HG03280 (cell line): ENCODE measurements around the gene PLEKHA6.
"Not testable (repeated sequence)": the region's sequence is repeated elsewhere in the genome, so short reads cannot be mapped to it uniquely, and the experiment has no call there.

ENCODE experiments used
- ATAC-seq: cut with Tn5 transposase; IDR thresholded peaks from one replicate; pipeline ENCODE4 v1.9.1; 2021; ENCODE audit warnings: mild to moderate bottlenecking, moderate library complexity; ENCODE audit not compliant: unreplicated experiment

PLEKHA6 gene

DNA sequence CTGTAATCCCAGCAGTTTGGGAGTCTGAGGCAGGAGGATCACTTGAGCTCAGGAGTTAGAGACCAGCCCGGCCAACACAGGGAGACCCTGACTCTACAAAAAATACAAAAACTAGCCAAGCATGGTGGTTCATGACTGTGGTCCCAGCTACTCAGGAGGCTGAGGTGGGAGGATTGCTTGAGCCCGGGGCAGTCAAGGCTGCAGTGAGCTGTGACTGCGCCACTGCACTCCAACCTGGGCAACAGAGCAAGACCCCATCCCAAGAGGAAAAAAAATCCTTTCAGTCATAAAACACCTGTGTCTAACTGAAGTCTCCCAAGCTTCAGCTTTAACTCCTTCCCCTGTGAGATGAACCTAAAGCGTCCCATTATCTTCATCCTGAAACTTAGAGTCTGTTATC lies 112.9 kb downstream of the PLEKHA6 start:
- no peak for ATAC-seq

DNA sequence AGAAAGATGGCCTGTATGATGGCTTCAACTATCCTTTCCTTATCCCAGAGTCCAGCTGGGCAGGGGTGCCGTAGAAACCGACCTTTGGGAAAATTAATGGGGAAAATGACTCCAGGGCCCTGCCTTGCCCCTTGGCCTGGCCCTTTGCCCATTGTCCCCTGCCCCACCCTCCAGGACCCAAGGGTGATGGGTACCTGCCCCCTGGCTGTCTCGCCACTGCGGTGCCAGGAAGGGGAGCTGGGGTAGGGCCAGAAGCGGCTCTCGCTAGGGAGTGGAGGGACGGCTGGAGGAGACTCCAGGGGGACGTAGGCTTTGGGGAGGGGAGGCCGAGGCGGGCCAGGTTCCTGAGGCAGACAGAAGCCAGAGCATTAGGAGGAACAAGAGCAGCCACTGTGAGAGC lies 116.8 kb downstream of the PLEKHA6 start:
- no peak for ATAC-seq

DNA sequence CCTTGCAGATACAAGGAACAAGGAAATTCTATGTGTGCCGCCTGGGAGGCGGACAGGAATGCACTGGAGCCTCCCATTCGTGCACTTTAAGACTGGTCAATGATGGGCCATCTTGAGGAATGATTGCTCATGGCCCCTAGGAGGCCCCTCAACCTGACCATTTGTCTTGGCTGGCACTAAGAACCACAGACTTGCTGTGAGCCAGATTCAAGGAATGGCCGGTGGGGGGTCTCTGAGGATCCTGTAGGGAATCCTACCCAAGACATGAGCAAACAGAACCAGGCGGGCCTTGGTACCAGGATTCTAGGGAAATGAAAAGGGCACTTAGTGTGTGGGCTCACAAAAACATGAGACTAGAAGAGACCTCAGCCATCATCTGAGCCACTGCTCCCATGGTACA lies 117.8 kb downstream of the PLEKHA6 start:
- ATAC-seq, result no peak

DNA sequence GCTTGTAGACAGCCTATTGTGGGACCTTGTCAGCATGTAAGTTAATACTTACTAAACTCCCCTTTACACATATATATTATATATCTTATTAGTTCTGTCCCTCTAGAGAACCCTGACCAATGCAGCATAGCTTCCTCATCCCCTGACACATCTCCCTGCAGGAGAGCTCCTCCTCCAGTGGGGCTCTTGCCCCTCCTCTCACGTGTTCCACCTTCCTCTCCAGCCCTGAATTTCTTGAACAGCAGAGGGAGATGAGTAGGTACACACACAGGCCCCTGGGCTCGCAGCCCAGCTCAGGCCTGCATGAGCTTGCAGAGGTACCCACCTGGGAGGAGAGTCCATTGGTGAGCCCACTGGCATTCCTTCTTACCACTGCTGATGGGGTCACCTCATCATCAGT lies 118.7 kb downstream of the PLEKHA6 start:
- ATAC-seq, result no peak

DNA sequence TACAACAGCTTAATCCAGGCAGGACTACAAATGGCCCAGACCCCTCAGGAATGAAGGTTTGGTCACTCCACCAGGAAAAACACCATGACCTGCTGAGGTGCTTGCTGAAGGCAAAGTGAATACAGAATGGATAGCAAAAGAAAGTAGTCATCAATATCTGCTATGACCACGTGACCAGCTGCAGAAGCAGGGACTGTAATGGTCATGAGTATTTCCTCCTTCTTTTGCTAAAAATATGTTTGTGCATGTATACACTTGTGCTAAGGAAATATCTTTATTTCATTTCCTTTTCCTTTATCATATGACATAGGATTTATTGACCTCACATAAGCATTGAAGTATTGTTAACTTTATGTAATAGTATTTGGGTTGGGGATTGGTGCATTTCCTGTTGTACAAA lies 119.5 kb downstream of the PLEKHA6 start:
- no peak for ATAC-seq

DNA sequence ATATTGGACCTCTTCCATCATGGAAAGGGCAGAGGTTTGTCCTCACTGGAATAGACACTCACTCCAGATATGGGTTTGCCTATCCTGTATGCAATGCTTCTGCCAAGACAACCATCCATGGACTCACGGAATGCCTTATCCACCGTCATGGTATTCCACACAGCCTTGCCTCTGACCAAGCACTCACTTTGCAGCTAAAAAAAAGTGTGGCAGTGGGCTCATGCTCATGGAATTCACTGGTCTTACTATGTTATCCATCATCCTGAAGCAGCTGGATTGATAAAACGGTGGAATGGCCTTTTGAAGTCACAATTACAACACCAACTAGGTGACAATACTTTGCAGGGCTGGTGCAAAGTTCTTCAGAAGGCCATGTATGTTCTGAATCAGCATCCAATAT lies 120.3 kb downstream of the PLEKHA6 start:
- not testable (repeated sequence) for ATAC-seq

DNA sequence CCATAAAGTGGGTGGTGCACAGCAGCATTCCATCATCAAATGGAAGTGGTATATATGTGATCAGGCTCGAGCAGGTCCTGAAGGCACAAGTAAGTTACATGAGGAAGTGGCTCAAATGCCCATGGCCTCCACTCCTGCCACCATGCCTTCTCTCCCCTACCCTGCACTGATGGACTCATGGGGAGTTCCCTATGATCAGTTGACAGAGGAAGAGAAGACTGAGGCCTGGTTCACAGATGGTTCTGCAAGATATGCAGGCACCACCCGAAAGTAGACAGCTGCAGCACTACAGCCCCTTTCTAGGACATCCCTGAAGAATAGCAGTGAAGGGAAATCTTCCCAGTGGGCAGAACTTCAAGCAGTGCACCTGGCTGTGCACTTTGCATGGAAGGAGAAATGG lies 121.2 kb downstream of the PLEKHA6 start:
- ATAC-seq, result not testable (repeated sequence)

DNA sequence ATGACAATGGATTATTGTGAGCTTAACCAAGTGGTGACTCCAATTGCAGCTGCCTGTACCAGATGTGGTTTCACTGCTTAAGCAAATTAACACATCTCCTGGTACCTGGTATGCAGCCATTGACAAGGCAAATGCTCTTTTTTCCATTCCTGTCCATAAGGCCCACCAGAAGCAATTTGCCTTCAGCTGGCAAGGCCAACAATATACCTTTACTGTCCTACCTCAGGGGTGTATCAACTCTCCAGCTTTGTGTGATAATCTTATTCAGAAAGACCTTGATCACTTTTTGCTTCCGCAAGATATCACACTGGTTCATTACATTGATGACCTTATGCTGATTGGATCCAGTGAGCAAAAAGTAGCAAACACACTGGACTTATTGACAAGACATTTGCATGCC lies 122.2 kb downstream of the PLEKHA6 start:
- not testable (repeated sequence) for ATAC-seq

DNA sequence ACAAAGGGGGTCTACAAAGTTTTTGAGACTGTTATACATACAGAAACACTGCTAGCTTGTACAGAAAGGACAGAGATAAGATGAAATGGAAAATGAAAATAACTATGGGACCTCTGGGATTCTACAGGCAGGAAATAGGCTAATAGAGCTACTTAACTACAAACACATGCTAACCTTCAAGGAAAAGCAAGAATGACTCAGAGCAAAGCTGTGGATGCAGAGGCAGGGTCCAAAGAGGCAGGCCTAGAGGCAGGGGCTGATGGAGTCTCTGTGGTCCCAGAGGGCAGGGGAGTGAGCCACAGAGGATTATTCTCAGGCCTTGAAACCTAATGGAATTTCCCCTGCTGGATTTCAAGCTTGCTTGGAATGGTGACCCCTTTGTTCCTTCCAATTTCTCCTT lies 127.2 kb downstream of the PLEKHA6 start:
- ATAC-seq, result no peak

DNA sequence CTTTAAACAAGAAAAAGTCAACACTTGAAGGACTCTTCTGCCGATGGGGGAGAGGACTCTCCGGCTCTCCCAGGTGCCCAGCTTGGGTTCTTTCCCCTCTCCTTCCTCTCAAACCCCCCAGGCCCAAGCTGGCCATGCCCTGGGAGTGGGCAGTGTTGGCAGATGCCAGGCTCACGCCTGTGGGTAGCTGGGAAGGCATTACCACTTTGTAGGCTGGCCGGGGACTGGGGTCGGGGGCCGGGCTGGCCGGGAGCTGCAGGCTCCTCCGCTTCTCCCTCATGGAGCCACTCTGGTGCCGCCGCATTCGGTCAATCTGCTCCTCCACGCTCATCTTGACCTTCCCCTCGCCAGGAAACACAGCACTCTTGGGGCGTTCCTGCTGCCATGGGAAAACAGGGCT lies 129.5 kb downstream of the PLEKHA6 start:
- ATAC-seq, result no peak

DNA sequence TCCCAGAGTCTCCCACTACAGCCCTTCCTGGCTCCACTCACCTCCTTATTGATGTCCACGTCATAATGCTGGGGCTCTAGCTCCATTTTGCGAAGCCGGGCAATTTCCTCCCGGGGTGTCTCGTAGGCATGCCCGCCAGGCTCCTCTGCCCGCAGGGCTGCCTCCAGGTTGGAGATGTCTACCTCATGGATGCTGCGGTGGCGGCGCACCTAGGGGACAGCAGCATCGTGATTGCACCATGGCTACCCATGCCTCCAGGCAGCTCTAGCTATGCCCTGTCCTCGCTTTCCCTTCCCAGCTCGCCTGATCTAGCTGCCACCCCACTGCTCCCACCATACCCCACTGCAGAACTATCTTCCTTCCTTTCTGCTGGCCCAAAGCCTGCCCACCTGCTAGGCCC lies 130.8 kb downstream of the PLEKHA6 start:
- no peak for ATAC-seq

DNA sequence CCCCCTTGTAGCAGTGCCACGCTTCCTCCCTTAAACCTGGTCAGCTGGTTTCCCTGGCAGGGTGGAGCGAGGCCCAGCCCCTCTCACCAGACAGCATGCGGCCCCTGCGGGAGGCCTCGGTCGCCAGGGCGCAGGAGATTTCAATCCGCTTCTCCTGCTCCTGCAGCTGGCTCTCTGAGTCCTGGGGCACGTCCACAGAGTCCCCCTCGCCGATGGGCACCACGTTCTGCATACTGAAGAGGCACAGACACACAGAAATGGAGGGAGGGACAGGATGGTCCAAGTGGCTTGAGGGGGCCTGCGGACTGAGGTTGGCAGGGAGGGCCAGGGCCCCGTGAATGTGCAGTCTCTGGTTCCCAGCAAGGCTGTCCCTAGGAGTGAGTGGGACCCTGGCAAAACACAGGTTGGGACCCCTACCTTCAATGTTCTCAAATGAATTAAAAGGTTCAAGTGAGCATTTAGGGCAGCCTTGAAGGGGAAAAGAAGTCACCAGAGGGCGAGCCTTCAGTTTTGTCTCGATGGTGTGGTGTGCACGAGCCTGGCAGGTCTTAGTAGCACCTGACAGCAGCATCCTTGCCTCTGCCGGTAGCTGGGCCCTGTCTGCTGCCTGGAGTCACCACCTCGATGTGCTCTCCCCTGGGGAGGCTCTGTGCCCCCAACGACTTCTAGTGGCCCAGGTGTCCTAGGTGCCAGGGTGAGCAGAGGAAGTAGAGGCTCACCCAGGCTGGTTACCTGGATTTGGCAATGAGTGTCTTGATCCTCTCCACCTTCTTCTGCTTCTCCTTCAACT lies 131.5 kb downstream of the PLEKHA6 start:
- no peak for ATAC-seq

DNA sequence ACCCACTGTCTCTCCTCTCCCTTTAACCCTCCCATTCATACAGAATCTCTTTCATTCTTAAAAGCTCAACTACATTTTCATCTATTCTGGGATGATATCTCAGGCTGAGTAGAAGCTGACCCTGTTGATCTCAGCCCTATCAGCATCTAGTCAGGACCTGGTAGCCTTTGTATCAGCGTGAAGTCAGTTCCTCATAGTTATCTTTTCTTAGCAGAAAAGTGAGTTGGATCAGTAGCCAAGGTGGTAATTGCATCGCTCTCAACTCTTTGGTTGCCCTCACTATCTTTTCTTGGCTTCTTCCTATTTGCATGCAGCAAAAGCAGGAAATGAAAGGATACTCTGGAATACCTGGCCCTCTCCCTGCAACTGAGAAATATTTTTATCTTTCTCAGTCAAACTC lies 132.4 kb downstream of the PLEKHA6 start:
- ATAC-seq, result no peak

DNA sequence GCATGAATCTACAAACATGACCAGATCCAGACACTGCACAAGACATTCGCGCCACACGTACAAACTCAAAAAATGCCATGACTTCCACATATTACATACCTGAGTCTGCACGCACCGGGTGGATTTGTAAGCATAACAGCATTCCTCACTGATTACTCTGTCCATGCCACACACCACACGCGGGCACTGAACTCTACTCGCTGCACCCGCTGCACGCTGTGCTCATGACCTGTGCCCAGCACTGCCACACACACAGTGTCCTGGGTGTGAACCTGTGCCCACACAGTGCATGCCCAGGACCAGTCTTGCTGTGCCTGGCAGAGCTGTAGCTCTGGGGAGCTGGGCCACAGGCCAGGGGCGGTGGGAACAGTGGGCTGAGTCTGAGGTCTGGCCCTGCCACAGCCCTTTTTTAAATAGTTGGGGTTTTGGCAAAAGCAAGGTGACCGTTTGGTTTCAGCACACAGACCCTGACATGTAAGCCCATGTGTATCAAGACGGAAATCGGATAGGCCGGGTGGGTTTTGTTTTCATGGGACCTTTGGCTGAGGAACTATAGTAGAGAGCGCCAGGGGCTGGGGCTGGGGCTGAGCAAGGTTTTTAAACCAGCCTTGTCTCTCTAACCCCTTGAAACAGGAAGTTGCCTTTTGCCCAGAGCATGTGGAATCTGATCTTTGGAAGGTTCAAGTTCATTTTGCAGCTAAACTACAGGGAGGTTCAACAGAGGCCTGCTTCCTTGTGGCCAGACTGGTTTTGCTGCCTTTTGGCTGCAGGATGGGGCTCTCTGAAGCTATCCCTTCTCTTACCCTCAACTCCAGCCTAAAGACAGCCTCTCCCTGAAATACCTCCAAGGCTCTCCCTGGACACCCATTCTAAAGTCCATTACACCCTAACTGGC lies 133.6 kb downstream of the PLEKHA6 start:
- no peak for ATAC-seq

DNA sequence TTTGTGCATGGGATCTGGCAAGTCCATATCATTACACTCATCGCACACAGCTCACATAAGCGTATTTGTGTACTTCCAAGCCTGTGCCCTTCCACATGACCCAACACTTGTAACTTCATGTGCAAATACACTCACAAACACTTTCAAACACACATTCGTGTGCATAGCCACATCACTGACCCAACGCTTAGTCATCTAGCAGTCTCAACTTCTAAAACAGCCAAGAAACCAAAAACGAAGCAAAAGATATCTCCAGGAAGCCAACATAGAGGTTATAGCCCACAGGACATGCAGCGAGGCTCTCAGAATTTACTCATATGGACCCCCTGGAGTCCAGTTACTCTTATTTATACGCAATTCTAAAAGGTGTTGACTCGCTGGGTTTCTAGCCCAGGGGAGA lies 135.1 kb downstream of the PLEKHA6 start:
- ATAC-seq, result no peak

DNA sequence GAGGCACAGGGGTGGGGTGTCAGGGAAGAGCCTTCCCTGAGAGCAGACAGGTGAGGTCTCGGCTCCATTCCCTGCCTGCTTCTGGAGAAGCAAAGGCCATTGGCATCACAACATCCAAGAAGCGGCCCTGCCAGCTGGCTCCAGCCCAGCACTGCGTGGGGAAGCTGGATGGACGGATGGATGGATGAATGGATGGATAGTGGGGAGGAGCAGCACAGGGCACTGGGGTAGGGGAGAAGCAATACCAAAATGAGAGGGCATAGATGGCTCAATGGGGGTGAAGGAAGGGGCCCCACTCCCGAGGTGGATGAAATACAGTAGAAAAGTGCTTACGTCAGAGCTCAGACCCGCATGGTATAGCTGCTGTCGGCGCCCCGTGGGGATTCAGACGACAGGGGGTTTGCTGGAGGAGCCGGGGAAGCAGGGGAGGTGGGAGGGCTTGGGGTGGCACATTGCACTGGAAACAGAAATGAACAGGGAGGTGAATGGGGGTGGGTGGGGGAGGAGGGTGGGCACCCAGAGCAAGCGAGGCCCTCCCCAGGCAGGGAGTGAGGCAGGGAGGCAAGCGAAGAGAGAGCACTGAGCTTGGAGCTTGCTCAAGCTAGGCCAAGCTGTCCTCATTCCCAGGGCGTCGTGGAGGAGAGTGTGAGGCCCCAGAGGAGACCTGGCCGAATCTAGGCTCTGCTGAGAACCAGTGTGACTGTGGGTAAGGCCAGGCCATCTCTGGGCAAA lies 136.4 kb downstream of the PLEKHA6 start:
- no peak for ATAC-seq

DNA sequence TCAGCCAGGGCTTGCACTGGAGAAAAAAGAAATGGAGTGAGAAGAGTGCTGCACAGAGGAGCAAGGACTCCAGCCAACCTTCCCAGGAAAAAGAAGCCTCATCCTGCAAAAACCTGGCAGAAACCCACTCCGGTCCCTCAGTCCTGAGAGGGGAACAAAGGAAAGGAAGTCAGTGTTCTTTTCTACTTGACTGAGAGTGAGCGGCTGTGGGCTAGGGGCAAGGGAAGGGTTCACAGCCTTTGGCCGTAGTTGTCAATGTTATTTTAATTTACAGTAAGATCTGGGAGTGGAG lies 137.0 kb downstream of the PLEKHA6 start:
- no peak for ATAC-seq

DNA sequence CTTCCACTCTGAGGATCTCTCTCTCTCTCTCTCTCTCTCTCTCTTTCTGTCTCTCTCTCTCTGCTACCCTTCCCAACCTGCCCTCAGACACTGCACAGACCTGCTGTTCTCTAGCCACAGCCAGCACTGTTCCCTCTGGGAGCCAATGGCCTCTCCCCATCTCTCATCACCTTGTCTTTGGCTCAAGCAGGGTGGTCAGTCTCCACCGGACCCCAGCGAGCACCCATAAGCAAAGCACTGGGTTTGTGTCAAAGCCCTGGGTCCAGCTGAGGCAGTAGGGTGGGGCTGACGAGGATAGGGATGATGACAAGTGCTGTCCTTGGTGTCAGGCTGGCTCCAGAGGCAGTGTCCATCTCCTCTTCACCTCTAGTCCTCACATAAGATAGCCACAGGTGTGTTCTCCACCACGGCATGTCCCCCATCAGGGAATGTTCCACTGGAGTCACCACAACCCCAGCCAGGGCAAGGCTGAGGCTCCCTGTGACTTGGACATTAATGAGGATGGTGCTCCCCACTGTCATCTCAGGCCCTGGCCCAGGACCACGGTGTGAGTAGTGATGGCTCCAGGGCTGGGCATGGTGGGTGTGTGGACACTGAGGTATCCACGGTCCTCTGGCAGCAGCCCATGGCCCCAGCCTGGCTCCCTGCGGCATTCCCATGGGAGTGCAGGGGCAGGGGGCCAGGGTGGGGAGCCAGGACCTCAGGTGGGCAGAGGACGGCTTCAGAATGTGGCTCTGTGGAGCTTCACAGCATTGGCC lies 137.5 kb downstream of the PLEKHA6 start:
- ATAC-seq, result no peak

DNA sequence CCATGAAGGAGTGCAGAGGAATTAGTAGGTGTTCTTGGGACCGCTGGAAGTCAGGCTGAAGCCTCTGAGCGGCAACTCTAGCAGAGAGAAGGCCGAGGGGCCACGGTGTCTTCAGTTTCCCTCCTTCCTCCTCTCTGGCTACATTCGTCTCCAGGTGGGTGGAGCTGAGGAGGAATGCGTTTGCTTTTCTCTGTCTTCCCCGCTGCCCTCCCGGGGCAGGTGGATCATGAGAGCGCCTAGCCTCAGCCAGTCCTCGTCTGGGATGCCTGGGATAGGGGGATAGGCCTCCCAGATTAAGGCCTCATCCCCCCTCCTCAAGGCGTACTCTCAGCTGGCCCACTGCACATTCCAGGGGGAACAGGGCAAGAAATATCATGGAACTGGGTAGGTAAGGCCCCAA lies 138.5 kb downstream of the PLEKHA6 start:
- no peak for ATAC-seq

DNA sequence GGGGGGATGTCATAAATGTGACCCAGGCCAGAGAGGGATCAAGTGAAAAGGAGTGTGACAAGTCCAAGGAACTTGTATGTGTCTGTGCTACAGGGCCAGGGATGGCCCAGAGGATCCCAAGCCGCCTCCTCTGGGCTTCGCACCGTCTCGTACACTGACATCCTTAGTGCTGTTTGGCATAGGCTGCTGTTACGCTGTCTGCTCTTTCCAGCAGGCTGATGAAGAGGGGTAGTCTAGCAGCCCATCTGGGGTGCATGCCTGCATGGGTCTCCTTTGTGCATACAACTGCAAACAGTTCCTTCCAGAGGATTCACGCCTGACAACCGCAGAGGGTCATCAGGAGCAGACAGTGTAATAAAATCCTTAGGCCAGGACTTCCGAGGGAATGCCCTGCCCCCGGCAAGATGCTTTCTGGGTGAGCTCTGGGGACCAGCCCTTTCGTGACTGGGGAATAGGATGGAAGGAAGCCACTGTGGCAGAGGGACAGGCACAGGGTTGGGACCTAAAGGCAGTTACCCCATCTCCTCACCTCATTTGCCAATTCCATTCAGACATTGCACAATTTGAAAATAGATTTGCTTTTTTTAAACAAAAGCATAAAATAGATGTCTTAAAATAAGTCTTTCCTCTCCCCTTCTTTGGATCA lies 139.6 kb downstream of the PLEKHA6 start:
- ATAC-seq, result no peak

DNA sequence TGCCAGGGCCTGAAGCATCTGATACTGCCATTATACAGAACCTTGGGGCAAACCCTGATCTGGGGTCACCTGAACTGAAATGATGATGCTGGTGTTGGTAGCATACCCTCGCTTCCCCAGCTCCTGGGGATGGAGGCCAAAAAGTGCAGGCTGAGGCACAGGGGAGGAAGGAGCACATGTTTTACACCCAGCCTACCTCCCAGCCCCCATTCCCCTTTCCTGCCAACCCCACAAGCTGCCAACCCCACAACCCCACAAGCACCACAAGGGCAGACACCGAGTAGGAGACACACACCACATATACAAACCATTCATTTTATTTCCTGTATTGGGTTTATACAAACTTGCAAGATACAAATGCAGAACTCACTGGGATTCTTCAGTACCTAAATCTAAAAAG lies 141.2 kb downstream of the PLEKHA6 start:
- ATAC-seq, result no peak
